ENCODE measurements around the gene KRTAP4-1.
"Not testable (repeated sequence)": the region's sequence is repeated elsewhere in the genome, so short reads cannot be mapped to it uniquely, and the experiment has no call there.

The KRTAP4-1 gene

GRCh38 chr17:41184480-41184961, at the start of gene KRTAP4-1:
Gene KRTAP4-1 (minus strand): TSS chr17:41184911. CDS start chr17:41184854, 57 bp downstream.
- no peak for DNase-seq

DNA sequence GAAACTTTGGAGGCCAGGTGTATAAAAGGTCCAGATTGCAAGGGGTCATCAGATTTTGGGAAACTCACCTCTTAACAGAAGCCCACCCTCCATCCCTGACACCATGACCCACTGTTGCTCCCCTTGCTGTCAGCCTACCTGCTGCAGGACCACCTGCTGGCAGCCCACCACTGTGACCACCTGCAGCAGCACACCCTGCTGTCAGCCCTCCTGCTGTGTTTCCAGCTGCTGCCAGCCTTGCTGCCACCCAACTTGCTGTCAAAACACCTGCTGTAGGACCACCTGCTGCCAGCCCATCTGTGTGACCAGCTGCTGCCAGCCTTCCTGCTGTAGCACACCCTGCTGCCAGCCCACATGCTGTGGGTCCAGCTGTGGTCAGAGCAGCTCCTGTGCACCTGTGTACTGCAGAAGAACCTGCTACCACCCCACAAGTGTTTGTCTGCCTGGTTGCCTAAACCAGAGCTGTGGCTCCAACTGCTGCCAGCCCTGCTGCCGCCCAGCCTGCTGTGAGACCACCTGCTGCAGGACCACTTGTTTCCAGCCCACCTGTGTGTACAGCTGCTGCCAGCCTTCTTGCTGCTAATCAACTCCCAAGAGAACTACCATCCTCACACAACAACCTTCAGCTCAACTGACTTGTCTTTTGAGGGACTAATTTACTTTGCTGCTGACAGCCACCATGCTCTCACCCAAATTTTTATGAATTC, 47.8 kb upstream of the KRTAP4-1 start, which contains the start of gene KRTAP9-3:
Gene KRTAP9-3, plus strand, starts transcription at position 51 of the 707 bp plus-strand sequence. Its CDS starts 53 bp downstream, at position 104.
- DNase-seq, result not testable (repeated sequence)

- no peak for DNase-seq
Measured at GRCh38 chr17:41231731-41232130, 47.0 kb upstream of the KRTAP4-1 start.

DNA sequence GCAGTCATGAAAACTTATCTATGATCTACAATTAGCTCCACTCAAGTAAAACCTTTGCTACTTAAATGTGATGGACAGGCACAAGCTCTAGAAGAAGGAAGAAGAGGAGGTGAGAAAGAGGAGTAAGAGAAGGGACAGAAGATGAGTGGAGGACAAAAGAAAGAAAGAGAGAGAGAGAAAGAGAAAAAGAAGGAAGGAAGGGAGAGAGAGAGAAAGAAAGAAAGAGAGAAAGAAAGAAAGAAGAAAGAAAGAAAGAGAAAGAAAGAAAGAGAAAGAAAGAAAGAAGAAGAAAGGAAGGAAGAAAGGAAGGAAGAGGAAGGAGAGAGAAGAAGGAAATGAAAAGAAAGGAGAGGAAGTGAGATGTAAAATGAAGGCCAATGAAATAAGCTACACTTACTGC, 45.4 kb upstream of the KRTAP4-1 start:
- DNase-seq, result no peak

GRCh38 chr17:41226598-41227095, 41.9 kb upstream of the KRTAP4-1 start, which contains the start of gene KRTAP9-2:
Gene KRTAP9-2 (plus strand): TSS chr17:41226648. CDS start chr17:41226655, 7 bp downstream.
- DNase-seq, result not testable (repeated sequence)

GRCh38 chr17:41226051-41226450, 41.3 kb upstream of the KRTAP4-1 start:
- DNase-seq, result no peak

DNA sequence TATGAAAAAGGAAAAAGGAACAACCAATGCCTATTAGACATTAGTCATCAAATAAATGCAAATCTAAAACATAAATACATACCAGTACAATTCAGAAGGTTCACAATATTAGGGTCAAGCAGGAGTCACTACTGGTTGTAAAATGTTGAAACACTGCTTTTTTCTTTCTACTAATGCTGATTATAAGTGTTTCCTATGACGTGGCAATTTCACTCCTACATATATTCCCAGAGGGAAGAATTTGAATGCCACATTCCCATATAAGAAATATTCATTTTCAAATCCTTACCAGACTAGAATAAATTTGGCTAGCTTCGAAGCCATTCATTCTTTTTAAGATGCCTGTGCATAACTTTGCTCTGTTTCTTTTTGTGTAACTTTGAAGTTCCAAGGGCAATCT, 39.1 kb upstream of the KRTAP4-1 start:
- DNase-seq, result no peak

DNA sequence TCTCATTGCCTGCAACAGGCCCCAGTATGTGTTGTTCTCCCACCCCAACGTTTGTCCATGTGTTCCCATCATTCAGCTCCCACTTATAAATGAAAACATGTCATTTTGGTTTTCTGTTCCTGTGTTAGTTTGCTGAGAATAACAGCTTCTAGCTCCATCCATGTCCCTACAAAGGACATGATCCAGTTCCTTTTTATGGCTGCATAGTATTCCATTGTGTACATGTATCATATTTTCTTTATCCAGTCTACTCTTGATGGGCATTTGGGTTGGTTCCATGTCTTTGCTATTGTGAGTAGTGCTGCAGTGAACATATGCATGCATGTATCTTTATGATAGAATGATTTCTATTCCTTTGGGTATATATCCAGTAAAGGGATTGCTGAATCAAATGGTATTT, 31.0 kb upstream of the KRTAP4-1 start:
- DNase-seq, result no peak

DNA sequence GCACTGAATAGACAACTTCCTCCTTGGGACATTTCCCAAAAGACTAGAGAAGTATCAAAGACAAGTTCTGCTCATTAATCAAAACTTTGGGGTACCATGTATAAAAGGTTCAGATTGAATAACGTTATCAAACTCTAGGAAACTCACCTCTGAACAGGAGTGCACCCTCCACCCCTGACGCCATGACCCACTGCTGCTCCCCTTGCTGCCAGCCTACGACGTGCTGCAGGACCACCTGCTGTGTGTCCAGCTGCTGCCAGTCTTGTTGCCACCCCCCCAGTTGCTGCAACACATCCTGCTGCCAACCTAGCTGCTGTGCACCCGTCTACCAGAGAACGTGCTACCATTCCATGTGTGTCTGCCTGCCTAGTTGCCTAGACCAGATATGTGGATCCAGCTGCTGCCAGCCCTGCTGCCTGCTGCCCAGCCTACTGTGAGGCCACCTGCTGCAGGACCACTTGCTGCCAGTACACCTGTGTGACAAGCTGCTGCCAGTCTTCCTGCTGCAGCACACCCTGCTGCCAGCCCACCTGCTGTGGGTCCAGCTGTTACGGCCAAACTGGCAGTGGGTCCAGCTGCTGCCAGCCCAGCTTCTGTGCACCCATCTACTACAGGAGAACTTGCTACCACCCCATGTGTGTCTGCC, 27.9 kb upstream of the KRTAP4-1 start:
- DNase-seq, result no peak

DNA sequence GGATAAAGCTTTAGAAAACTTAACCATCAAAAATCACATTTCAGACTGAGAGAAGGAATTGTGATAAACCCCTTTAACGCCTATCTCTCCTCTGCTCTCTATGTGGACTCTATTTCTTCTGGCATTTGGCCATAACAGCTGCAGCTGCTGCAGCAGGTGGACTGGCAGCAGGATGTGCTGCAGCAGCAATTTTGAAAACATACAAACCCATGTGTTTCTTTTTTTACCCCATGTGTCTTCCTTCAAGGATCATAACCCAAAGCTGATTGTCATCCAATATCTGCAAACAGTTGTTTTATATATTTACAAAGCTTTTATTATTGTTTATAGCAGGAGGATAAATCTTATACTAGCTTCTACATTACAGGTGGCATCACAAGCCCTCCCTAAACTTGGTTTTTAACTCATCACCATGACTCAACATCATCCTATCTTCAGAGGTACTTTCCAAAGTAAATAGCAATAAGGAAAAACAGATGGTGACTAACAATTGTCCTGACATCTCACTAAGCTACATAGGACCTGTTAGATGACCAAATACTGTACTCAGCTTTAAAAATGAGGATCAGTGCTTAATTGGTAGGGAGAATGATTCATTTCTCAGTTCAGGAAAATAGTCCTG, 27.2 kb upstream of the KRTAP4-1 start:
- no peak for DNase-seq

GRCh38 chr17:41199421-41200078, 14.8 kb upstream of the KRTAP4-1 start:
- no peak for DNase-seq

GRCh38 chr17:41196068-41196467, 11.4 kb upstream of the KRTAP4-1 start:
- no peak for DNase-seq

GRCh38 chr17:41190328-41190727, 5.6 kb upstream of the KRTAP4-1 start:
- no peak for DNase-seq

DNA sequence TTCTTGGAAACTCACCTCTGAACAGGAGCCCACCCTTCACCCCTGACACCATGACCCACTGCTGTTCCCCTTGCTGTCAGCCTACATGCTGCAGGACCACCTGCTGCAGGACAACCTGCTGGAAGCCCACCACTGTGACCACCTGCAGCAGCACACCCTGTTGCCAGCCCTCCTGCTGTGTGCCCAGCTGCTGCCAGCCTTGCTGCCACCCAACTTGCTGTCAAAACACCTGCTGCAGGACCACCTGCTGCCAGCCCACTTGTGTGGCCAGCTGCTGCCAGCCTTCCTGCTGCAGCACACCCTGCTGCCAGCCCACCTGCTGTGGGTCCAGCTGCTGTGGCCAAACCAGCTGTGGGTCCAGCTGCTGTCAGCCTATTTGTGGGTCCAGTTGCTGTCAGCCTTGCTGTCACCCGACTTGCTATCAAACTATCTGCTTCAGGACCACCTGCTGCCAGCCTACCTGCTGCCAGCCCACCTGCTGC, 5.2 kb upstream of the KRTAP4-1 start, which contains the start of gene KRTAP9-1:
Gene KRTAP9-1, plus strand, starts transcription at position 51 of the 482 bp plus-strand sequence. Its CDS starts 0 bp downstream, at position 51.
- not testable (repeated sequence) for DNase-seq

DNA sequence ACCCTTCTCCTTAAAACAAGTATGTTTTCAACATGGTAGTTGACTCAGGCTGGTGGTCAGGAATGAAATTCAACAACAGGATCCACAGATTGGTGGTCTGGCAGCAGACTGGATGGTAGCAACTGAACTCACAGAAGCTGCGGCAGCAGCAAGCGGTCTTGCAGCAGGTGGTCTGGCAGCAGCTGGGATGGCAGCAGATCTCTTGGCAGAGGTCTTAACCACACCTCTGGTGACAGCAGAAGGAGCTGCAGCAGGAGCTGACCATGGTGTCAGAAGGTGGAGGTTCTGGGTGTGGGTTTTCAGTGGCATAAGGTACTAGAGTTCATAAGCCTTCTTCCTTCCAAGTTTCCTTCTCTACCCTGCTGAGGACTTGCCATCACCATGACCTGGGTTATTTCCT, 2.2 kb upstream of the KRTAP4-1 start:
- no peak for DNase-seq

DNA sequence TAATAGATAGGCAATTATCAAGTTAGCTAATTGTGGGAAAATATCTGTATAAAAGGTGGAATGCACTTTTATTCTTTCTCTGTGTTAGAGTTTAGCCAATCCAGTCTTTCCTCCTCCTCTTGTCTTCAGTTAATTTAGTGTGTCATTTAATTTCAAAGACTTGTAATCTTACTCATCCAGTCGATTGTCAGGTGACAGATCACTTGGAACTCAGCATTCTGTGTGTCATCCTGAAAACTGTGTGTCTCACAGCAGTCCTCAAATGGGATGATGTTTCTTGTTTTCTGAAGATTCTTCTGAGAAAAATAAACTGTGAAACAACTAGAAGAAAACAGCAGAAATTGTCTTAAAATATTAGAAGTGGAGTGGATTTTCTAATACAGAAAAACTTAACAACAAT, 290 bp upstream of the KRTAP4-1 start:
- no peak for DNase-seq

DNA sequence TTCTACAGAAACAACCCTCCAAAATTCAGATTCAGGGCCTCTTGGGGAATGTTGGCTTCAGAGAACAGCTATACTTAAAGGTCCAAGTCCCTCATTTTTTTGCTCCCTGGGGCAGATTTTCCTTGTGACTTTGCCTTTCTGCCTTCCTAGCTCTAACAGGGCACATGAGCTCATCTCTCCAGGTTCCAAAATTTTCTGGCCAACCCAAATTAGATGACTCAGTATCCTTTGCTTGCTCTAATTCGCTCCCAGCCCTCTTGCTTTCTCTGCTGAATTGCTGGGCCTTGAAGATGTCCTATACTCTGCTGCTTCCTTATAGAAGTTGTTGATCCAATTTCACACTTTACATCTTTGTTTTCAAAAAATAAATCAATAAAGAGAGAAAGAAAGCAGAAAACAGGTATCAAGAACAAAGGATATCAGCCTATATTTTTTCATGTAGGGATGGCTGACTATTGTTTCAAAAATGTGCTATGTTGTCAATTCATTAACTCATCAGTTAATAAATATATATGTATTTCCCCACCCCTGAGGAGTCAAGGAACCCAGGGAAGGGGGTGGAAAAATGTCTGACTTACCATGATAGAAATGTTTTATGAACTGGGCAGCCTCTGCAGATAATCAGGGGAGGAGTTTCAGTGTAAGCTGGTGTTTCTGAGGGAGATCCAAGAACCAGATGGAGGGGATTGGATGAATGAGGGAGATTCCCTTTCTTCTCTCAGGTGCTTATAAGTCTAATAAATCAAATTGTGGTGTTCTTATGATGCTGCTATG, 5.7 kb downstream of the KRTAP4-1 start:
- no peak for DNase-seq

DNA sequence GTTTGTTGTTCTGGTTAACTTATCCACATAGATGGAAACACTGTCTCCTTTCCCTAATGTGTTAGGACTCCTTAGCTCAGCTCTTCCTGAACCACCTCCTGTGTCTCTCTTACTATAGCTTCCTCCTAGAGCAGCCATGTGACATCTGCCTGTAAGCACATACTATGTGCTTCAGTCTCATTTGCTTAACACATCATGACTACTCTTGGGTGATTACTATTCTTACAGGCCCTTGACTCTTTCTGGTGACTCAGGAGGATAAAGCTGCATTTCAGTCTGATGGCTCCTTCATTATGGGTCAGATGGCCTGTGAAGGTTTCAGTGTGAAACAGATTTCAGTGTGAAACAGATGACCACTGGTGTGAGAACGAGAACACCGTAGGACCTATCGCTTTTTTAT, 6.4 kb downstream of the KRTAP4-1 start:
- DNase-seq, result no peak

- no peak for DNase-seq
Measured at GRCh38 chr17:41177727-41178271, 6.9 kb downstream of the KRTAP4-1 start, which contains the start of gene KRTAP4-2. Gene KRTAP4-2 (minus strand): TSS chr17:41178221. CDS start chr17:41178164, 57 bp downstream.

GRCh38 chr17:41176744-41177387, 7.8 kb downstream of the KRTAP4-1 start:
- no peak for DNase-seq

DNA sequence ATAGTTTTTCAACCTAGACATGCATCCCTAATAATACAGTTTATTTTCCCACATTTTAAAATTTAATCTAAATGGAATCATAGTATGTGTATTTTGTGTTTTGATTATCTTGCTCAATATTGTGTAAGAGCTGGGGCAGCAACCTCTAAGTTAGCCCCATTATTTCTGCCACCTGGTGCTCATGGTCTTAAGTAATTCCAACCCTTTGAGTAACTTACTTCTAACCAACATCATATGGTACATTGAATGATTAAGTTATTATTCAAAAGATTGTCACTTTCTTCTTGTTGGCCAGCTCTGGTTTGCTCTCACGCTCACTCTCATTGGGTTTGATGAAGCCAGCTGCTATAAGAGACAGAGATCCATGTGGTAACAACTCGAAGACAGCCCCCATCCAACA, 12.8 kb downstream of the KRTAP4-1 start:
- no peak for DNase-seq
